HCT116 (cell line): ENCODE results near the gene TBC1D2. TPM values are rescaled to one million over a fixed set of nuclear protein-coding genes. Genes with fewer than 3 reads are reported as not detected.

ENCODE experiments used
- ATAC-seq: fragments of 200-7000 bp; cut with Tn5 transposase; 2 replicates; pipeline ENCODE4 v1.9.1; 2020; ENCODE audit warnings: mild to moderate bottlenecking, moderate library complexity
- BruUV-seq: library from RNA; stranded (reverse); fragments of 400-500 nt; replicated peaks from 2 replicates; lab custom pipeline; 2021; lab: Mats Ljungman, UMichigan
- CTCF ChIA-PET: fragments of 300-600 bp; sonication (Branson Sonifier 250); formaldehyde crosslinking; loops from one replicate; lab custom pipeline; 2021; ENCODE audit warnings: antibody characterized with exemption; lab: Charles Lee
- POLR2A ChIA-PET: fragments of 300-600, 350-600 bp; sonication (Branson Sonifier 250); formaldehyde crosslinking; loops from one replicate; lab custom pipeline; 2021; ENCODE audit warnings: antibody characterized with exemption; lab: Charles Lee
- RAD21 ChIA-PET, 2 experiments: fragments of 300-600 bp; sonication (Branson Sonifier 250); formaldehyde crosslinking; loops; one replicate each; lab custom pipeline; 2023; ENCODE audit warnings: low total read pairs in 2 of 2; ENCODE audit not compliant: uncharacterized antibody in 2 of 2, unreplicated experiment in 2 of 2, low non-redundant PET in 1 of 2; lab: Charles Lee
- DNase-seq: peaks from one replicate; pipeline ENCODE4 v3.0.0-alpha.2; 2010; ENCODE audit warnings: low read depth, low spot score
- H2AFZ ChIP-seq: fragments of 200-600 bp; shearing (Covaris generic), sonication (generic); 2 replicates; pipeline ENCODE4 v1.6.1; 2017; ENCODE audit warnings: low read depth, mixed run types, mixed read lengths, antibody characterized with exemption, low read length; ENCODE audit not compliant: poor library complexity, severe bottlenecking
- H3K27ac ChIP-seq: 2 replicates; pipeline ENCODE4 v1.5.1; 2012; ENCODE audit warnings: low read depth, low read length
- H3K27me3 ChIP-seq: fragments of 200-600 bp; sonication (generic); 2 replicates; pipeline ENCODE4 v1.6.1; 2016; ENCODE audit warnings: mixed run types, low read length, mixed read lengths; ENCODE audit not compliant: insufficient read depth
- H3K36me3 ChIP-seq, 2 experiments: fragments of 200-500 bp in 1 of 2; fragments of 200-600 bp in 1 of 2; sonication (Bioruptor generic) in 1 of 2; sonication (generic) in 1 of 2; 2 replicates each; pipeline versions ENCODE4 v1.5.1 to v1.6.1; 2014 to 2016; ENCODE audit warnings: low read length in 2 of 2, inconsistent platforms in 1 of 2, mixed read lengths in 1 of 2, mixed run types in 1 of 2; ENCODE audit not compliant: insufficient read depth in 2 of 2, control insufficient read depth in 1 of 2
- H3K4me1 ChIP-seq, 2 experiments: fragments of 200-600 bp in 1 of 2; sonication (generic) in 1 of 2; 2 replicates each; pipeline versions ENCODE4 v1.5.1 to v1.6.1; 2012 to 2017; ENCODE audit warnings: low read length in 2 of 2, inconsistent platforms in 1 of 2, mild to moderate bottlenecking in 1 of 2, mixed read lengths in 1 of 2, mixed run types in 1 of 2, moderate library complexity in 1 of 2; ENCODE audit not compliant: insufficient read depth in 2 of 2, control insufficient read depth in 1 of 2
- H3K4me2 ChIP-seq: fragments of 200-600 bp; sonication (generic); 2 replicates; pipeline ENCODE4 v1.6.1; 2017; ENCODE audit warnings: mixed run types, low read length, mixed read lengths
- H3K4me3 ChIP-seq, 2 experiments: fragments of 200-600 bp in 1 of 2; sonication (generic) in 1 of 2; replicated peaks in 1 of 2; 2 replicates each; pipeline ENCODE4 v1.5.1; 2011 to 2016; ENCODE audit warnings: low read length in 2 of 2, control low read depth in 1 of 2, low read depth in 1 of 2, mild to moderate bottlenecking in 1 of 2, mixed read lengths in 1 of 2, mixed run types in 1 of 2
- H3K79me2 ChIP-seq: fragments of 200-600 bp; sonication (generic); 2 replicates; pipeline ENCODE4 v1.6.1; 2017; ENCODE audit warnings: mild to moderate bottlenecking, mixed run types, low read length, moderate library complexity, mixed read lengths; ENCODE audit not compliant: insufficient read depth
- H3K9ac ChIP-seq: fragments of 200-600 bp; sonication (generic); 2 replicates; pipeline ENCODE4 v1.6.1; 2016; ENCODE audit warnings: low read length, mixed read lengths
- H3K9me2 ChIP-seq: fragments of 200-600 bp; sonication (generic), shearing (Covaris generic); 2 replicates; pipeline ENCODE4 v1.6.1; 2017; ENCODE audit warnings: mixed run types, mild to moderate bottlenecking, moderate library complexity; ENCODE audit not compliant: insufficient read depth
- H3K9me3 ChIP-seq, 2 experiments: fragments of 200-500 bp in 1 of 2; fragments of 200-600 bp in 1 of 2; sonication (Bioruptor generic) in 1 of 2; sonication (generic) in 1 of 2; 2 replicates each; pipeline ENCODE4 v1.6.1; 2014 to 2017; ENCODE audit warnings: low read length in 2 of 2, mixed read lengths in 2 of 2, inconsistent platforms in 1 of 2, low read depth in 1 of 2, mild to moderate bottlenecking in 1 of 2, mixed run types in 1 of 2, moderate library complexity in 1 of 2; ENCODE audit not compliant: control insufficient read depth in 1 of 2, insufficient read depth in 1 of 2
- H4K20me1 ChIP-seq: fragments of 200-600 bp; sonication (generic), shearing (Covaris generic); 2 replicates; pipeline ENCODE4 v1.6.1; 2017; ENCODE audit warnings: mixed run types, mild to moderate bottlenecking, moderate library complexity; ENCODE audit not compliant: insufficient read depth
- CEBPB ChIP-seq: IDR thresholded peaks from 2 replicates; pipeline ENCODE4 v1.6.1; 2012; ENCODE audit warnings: low read depth
- EGR1 ChIP-seq: IDR thresholded peaks from 2 replicates; pipeline ENCODE4 v1.6.1; 2012; ENCODE audit warnings: low read depth
- EZH2 ChIP-seq: fragments of 200-600 bp; sonication (generic); IDR thresholded peaks from 2 replicates; pipeline ENCODE4 v1.6.1; 2017; ENCODE audit warnings: antibody characterized with exemption, mixed run types
- POLR2AphosphoS5 ChIP-seq: IDR thresholded peaks from 2 replicates; pipeline ENCODE4 v1.6.1; 2011; ENCODE audit warnings: mild to moderate bottlenecking, low read depth, low read length, moderate library complexity
- RAD21 ChIP-seq: IDR thresholded peaks from 2 replicates; pipeline ENCODE4 v1.6.1; 2012; ENCODE audit warnings: low read depth, mild to moderate bottlenecking
- SIN3A ChIP-seq: IDR thresholded peaks from 2 replicates; pipeline ENCODE4 v1.6.1; 2012; ENCODE audit warnings: low read depth
- SRF ChIP-seq: IDR thresholded peaks from 2 replicates; pipeline ENCODE4 v1.6.1; 2012; ENCODE audit warnings: low read depth
- TCF7L2 ChIP-seq: IDR thresholded peaks from 2 replicates; pipeline ENCODE4 v1.7.0; 2011; ENCODE audit warnings: borderline replicate concordance, inconsistent platforms; ENCODE audit not compliant: insufficient read depth, insufficient read length; ENCODE audit errors: extremely low read depth
- YY1 ChIP-seq: IDR thresholded peaks from 2 replicates; pipeline ENCODE4 v1.6.1; 2011; ENCODE audit warnings: low read length, low read depth, moderate library complexity, mild to moderate bottlenecking; ENCODE audit not compliant: insufficient replicate concordance; ENCODE audit errors: extremely low read depth
- ZNF274 ChIP-seq: fragments of 200-500 bp; sonication (Bioruptor generic); IDR thresholded peaks from 2 replicates; pipeline ENCODE4 v1.6.1; 2014; ENCODE audit warnings: mild to moderate bottlenecking, low read depth, low read length, inconsistent platforms
- intact Hi-C: fragments of 100-400 bp; cut with micrococcal nuclease; formaldehyde crosslinking; loops from 2 replicates; pipeline ENCODE4 v1.10.0; 2022
- total RNA-seq: library from RNA; stranded (reverse); gene quantifications from one replicate; pipeline ENCODE4 v1.2.1, GENCODE V29; 2021; ENCODE audit not compliant: unreplicated experiment
- TF ChIP-seq, protein P1 (sequence below): IDR thresholded peaks from 2 replicates; pipeline ENCODE4 v1.6.1; 2012
- TF ChIP-seq, protein P2 (sequence below): IDR thresholded peaks from 2 replicates; pipeline ENCODE4 v1.6.1; 2012

Gene TBC1D2
- total RNA-seq, 1 experiment from 2014 or later: 9.8 TPM

DNA sequence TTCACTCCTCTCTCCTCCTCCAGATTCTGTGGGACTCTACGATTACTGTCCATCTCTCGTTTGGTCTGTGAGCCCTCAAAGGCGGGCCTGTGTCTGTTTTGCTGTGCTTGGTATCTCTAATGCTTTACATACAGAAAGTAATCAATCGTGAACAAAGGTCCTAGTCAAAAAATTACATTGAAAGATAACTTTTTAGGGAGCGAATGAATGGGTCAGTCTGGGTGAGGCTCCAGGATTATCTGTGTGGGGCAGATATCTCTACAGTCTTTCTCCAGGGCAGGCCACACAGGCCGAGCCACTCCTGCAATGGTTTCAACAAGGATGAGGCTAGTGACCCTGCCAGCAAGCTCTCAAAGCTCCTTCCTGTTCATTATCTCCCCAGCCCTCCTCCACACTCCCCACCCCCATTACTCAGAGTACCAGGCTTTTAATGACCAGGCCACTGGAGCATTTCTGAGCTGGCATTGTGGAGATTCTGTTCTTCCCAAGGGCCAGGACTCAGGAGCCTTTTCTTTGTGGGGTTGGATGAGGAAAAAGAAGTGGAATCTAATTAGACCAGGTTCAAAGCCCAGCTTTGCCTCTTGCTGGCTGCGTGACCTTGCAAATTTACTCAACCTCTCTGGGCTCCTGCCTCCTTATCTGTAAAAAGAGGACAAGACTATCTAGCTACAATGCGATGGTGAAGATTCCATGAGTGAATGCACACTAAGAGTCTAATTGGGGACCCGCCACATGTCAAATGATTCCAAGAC, 73.2 kb downstream of the TBC1D2 start (continued):
- TF ChIP-seq RAD21 (no peak), POLR2AphosphoS5 (no peak), YY1 (no peak), EZH2 (no peak)
- TF ChIP-seq, protein P1, sequence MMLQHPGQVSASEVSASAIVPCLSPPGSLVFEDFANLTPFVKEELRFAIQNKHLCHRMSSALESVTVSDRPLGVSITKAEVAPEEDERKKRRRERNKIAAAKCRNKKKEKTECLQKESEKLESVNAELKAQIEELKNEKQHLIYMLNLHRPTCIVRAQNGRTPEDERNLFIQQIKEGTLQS: no peak

- no peak overlapping the region for H2AFZ ChIP-seq
- no TSS peak for BruUV-seq
- no peak overlapping the region for H3K27ac ChIP-seq
- no peak overlapping the region for H3K4me3 ChIP-seq
- no peaks in the 10 kb centered on the region for H3K36me3 ChIP-seq
- ChIA-PET POLR2A (no interaction called here), CTCF (no interaction called here), RAD21 (no interaction called here)
- no peak overlapping the region for H3K9ac ChIP-seq
- H4K20me1 ChIP-seq: no peaks in the 10 kb centered on the region
- TF ChIP-seq, protein P2, sequence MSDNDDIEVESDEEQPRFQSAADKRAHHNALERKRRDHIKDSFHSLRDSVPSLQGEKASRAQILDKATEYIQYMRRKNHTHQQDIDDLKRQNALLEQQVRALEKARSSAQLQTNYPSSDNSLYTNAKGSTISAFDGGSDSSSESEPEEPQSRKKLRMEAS: no peak
- TF ChIP-seq EGR1: no peak
- no peak for TF ChIP-seq CEBPB
- no peak for TF ChIP-seq SIN3A
- TF ChIP-seq EZH2: no peak
- TF ChIP-seq TCF7L2: no peak
- TF ChIP-seq SRF: no peak
- no peak for TF ChIP-seq ZNF274
- H3K79me2 ChIP-seq: no peaks in the 10 kb centered on the region
- DNase-seq: no peak
- no peaks in the 10 kb centered on the region for H3K9me2 ChIP-seq
- H3K9me3 ChIP-seq: no peaks in the 10 kb centered on the region
- no peaks in the 10 kb centered on the region for H3K27me3 ChIP-seq
- H3K4me1 ChIP-seq: peaks cover 4 to 13% of the 10 kb centered on the region in 2 experiments; a peak in 3 of 4 replicates
- intact Hi-C loops: no loop called here
- no peak overlapping the region for H3K4me2 ChIP-seq
- no peak for ATAC-seq
These were observed 73.7 kb downstream of the TBC1D2 start for GRCh38 chr9:98181746-98182068.
